ENCODE results near the gene RSL1D1. TPM values are rescaled to one million over a fixed set of nuclear protein-coding genes. Genes with fewer than 3 reads are reported as not detected.
"Not testable (repeated sequence)": the region's sequence is repeated elsewhere in the genome, so short reads cannot be mapped to it uniquely, and the experiment has no call there.

The RSL1D1 gene
- total RNA-seq, 1 donor from 2014 or later = 224 TPM

DNA sequence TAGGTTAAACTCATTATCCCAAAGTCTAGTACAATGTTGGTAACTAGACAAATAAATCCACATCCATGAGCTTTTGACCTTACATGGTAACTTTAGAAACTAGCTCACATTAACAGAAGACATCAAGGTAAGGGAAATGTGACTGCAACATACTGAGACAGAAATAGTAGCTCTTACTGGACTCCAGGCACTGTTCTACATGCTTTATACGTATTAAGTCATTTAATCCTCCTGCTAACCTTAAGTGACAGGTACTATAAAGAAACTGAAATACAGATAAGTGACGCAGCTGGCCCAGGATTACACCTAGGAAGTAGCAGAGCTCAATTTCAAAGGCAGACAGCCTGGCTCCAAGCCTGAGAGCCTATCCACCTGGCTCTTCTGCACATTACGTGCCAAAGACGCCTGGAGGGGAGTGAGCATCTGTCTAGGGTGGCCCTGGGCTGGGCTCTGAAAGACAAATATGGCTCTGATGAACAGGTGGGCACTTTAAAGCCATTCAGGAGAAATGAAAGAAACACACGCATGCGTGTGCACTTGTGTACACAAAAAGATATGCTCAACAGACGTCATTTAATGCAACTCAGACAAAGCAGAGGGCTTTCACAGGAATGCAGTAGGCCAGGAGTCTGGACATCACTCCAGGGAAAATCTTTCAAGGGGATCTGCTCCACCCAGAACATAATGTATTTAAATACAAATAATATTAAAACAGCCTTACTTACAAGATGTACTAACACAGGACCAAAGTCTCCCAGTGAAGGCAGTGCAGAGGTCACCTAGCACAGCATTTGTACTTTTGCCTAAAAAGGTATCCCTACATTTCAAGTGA, 58.7 kb downstream of the RSL1D1 start:
- H3K36me3 Mint-ChIP-seq (ENCODE audit: low read depth) = peaks cover 54% of the 10 kb centered on the region
- intact Hi-C loops (cut with micrococcal nuclease) = no loop called here
- peaks cover 63% of the 10 kb centered on the region for H3K4me1 Mint-ChIP-seq
- no peak for ATAC-seq (ENCODE audit: low read depth)
- no peaks in the 10 kb centered on the region for H3K27me3 Mint-ChIP-seq
- ChIA-PET POLR2A (interaction anchor here (0.7 to 10.9 kb wide), 7 partner anchors 9 to 51 kb away, joined by 3 to 182 read pairs (median 3); partner anchors contain the start of gene TXNDC11), CTCF (interaction anchor here (0.6 to 1.8 kb wide), 3 partner anchors 9 to 295 kb away, joined by 4 read pairs; no protein-coding TSS in a partner anchor)
- no peak for DNase-seq
- H3K9me3 Mint-ChIP-seq = no peaks in the 10 kb centered on the region
- TF ChIP-seq, protein P1, sequence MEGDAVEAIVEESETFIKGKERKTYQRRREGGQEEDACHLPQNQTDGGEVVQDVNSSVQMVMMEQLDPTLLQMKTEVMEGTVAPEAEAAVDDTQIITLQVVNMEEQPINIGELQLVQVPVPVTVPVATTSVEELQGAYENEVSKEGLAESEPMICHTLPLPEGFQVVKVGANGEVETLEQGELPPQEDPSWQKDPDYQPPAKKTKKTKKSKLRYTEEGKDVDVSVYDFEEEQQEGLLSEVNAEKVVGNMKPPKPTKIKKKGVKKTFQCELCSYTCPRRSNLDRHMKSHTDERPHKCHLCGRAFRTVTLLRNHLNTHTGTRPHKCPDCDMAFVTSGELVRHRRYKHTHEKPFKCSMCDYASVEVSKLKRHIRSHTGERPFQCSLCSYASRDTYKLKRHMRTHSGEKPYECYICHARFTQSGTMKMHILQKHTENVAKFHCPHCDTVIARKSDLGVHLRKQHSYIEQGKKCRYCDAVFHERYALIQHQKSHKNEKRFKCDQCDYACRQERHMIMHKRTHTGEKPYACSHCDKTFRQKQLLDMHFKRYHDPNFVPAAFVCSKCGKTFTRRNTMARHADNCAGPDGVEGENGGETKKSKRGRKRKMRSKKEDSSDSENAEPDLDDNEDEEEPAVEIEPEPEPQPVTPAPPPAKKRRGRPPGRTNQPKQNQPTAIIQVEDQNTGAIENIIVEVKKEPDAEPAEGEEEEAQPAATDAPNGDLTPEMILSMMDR (IDR thresholded peaks at IDR 0.05) = no peak
- H3K27ac Mint-ChIP-seq = peak overlapping the region; percentile 31
- H3K4me3 Mint-ChIP-seq = peak overlapping the region; percentile 11

DNA sequence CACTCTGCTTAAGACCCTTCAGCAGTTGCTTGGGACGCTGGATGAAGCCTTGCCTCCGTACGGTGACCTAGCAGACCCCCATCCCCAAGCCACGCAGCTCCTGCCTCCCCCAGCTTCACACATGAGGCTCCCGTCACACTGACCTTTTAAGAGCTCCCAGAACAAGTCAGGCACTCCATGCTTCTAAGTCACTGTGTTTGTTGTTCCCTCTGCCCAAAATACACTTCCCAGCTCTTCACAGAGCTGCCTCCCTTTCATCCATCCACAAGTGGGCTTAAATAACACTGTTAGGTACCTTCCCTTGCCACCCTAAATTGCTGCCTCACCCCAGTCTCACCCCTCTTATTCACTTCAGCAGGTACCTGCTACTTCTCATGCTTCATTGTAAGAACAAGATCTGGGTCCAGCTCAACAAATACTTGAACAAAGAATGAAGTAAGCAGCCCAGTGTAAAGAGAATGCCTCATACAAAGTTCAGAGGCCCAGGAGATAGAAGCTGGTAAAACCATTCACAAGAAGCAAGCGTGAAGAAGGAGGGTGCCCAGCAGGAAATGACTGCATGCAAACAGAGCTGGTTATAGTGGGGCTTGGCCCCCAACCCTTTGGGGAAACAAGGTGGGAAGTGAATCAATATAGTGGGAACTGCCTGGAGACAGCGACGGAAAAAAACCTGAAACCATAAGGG, 60.1 kb downstream of the RSL1D1 start:
- ATAC-seq (ENCODE audit: low read depth) (no peak), DNase-seq (no peak)
- peaks cover 57% of the 10 kb centered on the region for H3K36me3 Mint-ChIP-seq (ENCODE audit: low read depth)
- H3K9me3 Mint-ChIP-seq = no peaks in the 10 kb centered on the region
- no peak overlapping the region for H3K4me3 Mint-ChIP-seq
- no peaks in the 10 kb centered on the region for H3K27me3 Mint-ChIP-seq
- ChIA-PET POLR2A (interaction anchor here (0.7 to 10.9 kb wide), 7 partner anchors 8 to 60 kb away, joined by 3 to 182 read pairs (median 3); partner anchors contain the start of gene TXNDC11), CTCF (interaction anchor here (0.7 to 1.8 kb wide), 2 partner anchors 9 to 55 kb away, joined by 3 to 4 read pairs; no protein-coding TSS in a partner anchor)
- peaks cover 74% of the 10 kb centered on the region for H3K4me1 Mint-ChIP-seq
- peak overlapping the region; percentile 54 for H3K27ac Mint-ChIP-seq
- TF ChIP-seq, protein P1 (IDR thresholded peaks at IDR 0.05) = no peak
- intact Hi-C loops (cut with micrococcal nuclease) = no loop called here

DNA sequence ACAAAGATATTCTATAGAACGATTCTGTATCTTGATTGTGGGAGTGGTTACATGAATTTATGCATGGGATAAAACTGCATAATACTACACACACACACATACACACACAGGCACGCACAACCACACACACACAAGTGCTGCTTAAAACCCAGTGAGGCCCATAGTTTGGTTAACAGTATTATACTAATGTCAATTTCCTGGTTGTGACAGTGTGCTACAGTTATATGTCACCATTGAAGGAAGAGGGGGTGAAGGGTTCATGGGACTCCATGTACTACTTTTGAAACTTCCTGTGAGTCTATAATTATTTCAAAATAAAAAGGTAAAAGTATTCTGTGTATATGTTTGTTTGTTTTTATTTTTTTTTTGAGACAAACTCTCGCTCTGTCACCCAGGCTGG, 62.4 kb downstream of the RSL1D1 start:
- TF ChIP-seq, protein P1 (IDR thresholded peaks at IDR 0.05) = no peak
- H3K4me3 Mint-ChIP-seq = no peak overlapping the region
- no peak for ATAC-seq (ENCODE audit: low read depth)
- H3K4me1 Mint-ChIP-seq = peaks cover 72% of the 10 kb centered on the region
- H3K27ac Mint-ChIP-seq = peak overlapping the region; percentile 83
- ChIA-PET POLR2A (interaction anchor here (1.0 kb wide), 1 partner anchor 36 kb away, joined by 4 read pairs; no protein-coding TSS in a partner anchor), CTCF (no interaction called here)
- intact Hi-C loops (cut with micrococcal nuclease) = no loop called here
- DNase-seq = no peak
- no peaks in the 10 kb centered on the region for H3K27me3 Mint-ChIP-seq
- H3K36me3 Mint-ChIP-seq (ENCODE audit: low read depth) = peaks cover 37% of the 10 kb centered on the region
- H3K9me3 Mint-ChIP-seq = no peaks in the 10 kb centered on the region

DNA sequence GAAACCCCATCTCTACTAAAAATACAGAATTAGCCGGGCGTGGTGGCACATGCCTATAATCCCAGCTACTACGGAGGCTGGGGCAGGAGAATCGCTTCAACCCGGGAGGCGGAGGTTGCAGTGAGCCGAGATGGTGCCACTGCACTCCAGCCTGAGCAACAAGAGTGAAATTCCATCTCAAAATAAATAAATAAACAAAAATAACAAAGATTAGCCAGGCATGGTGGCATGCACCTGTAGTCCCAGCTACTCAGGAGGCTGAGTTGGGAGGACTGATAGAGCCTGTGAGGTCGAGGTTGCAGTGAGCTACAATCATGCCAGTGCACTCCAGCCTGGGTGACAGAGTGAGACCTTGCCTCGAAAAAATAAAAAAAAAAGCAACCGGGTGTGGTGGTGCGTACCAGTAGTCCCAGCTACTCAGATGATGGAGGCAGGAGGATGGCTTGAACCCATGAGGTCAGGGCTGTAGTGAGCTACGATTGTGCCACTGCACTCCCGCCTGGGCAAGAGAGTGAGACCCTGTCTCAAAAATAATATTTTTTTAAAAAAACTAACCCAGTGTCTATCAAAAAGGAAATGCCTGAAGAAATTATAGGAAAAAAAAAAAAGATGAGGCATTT, 66.3 kb downstream of the RSL1D1 start:
- DNase-seq; ATAC-seq (ENCODE audit: low read depth); H3K9me3 Mint-ChIP-seq; H3K27me3 Mint-ChIP-seq: not testable (repeated sequence)
- peak overlapping the region; percentile 83 for H3K27ac Mint-ChIP-seq
- ChIA-PET CTCF (interaction anchor here (0.9 to 8.1 kb wide), 2 partner anchors 13 to 95 kb away, joined by 3 to 58 read pairs; partner anchors contain the start of gene ZC3H7A), POLR2A (interaction anchor here (0.7 to 9.4 kb wide), 8 partner anchors 10 to 803 kb away, joined by 4 to 182 read pairs (median 32); partner anchors contain the start of genes TXNDC11 and ZC3H7A)
- peaks cover 77% of the 10 kb centered on the region for H3K4me1 Mint-ChIP-seq
- H3K4me3 Mint-ChIP-seq = peak overlapping the region; percentile 38
- peaks cover 36% of the 10 kb centered on the region for H3K36me3 Mint-ChIP-seq (ENCODE audit: low read depth)
- intact Hi-C loops (cut with micrococcal nuclease) = loop anchor here (5.0 kb wide), 1 partner anchor 198 kb away; the partner anchor contains the start of gene LITAF

DNA sequence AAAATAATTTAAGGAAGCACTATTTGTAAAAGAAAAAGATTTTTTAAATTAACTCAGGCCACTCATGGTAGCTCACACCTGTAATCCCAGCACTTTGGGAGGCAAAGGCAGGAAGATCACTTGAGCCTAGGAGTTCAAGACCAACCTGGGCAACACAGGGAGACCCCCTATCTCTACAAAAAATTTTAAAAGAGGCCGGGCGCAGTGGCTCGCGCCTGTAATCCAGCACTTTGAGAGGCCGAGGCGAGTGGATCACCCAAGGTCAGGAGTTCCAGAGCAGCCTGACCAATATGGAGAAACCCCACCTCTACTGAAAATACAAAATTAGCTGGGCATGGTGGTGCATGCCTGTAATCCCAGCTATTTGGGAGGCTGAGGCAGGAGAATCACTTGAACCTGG, 67.0 kb downstream of the RSL1D1 start:
- POLR2A ChIA-PET = interaction anchor here (0.7 to 9.4 kb wide), 8 partner anchors 11 to 802 kb away, joined by 3 to 182 read pairs (median 32); partner anchors contain the start of genes RSL1D1, TXNDC11 and ZC3H7A
- intact Hi-C loops (cut with micrococcal nuclease) = loop anchor here (5.0 kb wide), 1 partner anchor 197 kb away; the partner anchor contains the start of gene LITAF
- DNase-seq = not testable (repeated sequence)

More for the DNA sequence above, 67.0 kb downstream of the RSL1D1 start:
- H3K9me3 Mint-ChIP-seq; H3K27me3 Mint-ChIP-seq; ATAC-seq (ENCODE audit: low read depth): not testable (repeated sequence)
- peak overlapping the region; percentile 80 for H3K27ac Mint-ChIP-seq
- peaks cover 41% of the 10 kb centered on the region for H3K36me3 Mint-ChIP-seq (ENCODE audit: low read depth)
- peak overlapping the region; percentile 50 for H3K4me3 Mint-ChIP-seq
- CTCF ChIA-PET = interaction anchor here (0.9 to 8.1 kb wide), 3 partner anchors 8 to 95 kb away, joined by 3 to 58 read pairs (median 4); partner anchors contain the start of gene ZC3H7A
- peaks cover 76% of the 10 kb centered on the region for H3K4me1 Mint-ChIP-seq
